Bronchus fibroblast of lung (primary cell): ENCODE measurements around the gene DIP2B. TPM values are rescaled to one million over a fixed set of nuclear protein-coding genes. Genes with fewer than 3 reads are reported as not detected.

ENCODE experiments used
- total RNA-seq: library from RNA; depleted of rRNA; stranded (reverse); fragments of >200 nt; gene quantifications from 2 replicates; pipeline ENCODE4 v1.2.3, GENCODE V29; 2015

DIP2B gene, protein sequence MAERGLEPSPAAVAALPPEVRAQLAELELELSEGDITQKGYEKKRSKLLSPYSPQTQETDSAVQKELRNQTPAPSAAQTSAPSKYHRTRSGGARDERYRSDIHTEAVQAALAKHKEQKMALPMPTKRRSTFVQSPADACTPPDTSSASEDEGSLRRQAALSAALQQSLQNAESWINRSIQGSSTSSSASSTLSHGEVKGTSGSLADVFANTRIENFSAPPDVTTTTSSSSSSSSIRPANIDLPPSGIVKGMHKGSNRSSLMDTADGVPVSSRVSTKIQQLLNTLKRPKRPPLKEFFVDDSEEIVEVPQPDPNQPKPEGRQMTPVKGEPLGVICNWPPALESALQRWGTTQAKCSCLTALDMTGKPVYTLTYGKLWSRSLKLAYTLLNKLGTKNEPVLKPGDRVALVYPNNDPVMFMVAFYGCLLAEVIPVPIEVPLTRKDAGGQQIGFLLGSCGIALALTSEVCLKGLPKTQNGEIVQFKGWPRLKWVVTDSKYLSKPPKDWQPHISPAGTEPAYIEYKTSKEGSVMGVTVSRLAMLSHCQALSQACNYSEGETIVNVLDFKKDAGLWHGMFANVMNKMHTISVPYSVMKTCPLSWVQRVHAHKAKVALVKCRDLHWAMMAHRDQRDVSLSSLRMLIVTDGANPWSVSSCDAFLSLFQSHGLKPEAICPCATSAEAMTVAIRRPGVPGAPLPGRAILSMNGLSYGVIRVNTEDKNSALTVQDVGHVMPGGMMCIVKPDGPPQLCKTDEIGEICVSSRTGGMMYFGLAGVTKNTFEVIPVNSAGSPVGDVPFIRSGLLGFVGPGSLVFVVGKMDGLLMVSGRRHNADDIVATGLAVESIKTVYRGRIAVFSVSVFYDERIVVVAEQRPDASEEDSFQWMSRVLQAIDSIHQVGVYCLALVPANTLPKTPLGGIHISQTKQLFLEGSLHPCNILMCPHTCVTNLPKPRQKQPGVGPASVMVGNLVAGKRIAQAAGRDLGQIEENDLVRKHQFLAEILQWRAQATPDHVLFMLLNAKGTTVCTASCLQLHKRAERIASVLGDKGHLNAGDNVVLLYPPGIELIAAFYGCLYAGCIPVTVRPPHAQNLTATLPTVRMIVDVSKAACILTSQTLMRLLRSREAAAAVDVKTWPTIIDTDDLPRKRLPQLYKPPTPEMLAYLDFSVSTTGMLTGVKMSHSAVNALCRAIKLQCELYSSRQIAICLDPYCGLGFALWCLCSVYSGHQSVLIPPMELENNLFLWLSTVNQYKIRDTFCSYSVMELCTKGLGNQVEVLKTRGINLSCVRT (N-terminal part only)
- total RNA-seq: 8.6 and 9.4 TPM in 2 replicates

DNA sequence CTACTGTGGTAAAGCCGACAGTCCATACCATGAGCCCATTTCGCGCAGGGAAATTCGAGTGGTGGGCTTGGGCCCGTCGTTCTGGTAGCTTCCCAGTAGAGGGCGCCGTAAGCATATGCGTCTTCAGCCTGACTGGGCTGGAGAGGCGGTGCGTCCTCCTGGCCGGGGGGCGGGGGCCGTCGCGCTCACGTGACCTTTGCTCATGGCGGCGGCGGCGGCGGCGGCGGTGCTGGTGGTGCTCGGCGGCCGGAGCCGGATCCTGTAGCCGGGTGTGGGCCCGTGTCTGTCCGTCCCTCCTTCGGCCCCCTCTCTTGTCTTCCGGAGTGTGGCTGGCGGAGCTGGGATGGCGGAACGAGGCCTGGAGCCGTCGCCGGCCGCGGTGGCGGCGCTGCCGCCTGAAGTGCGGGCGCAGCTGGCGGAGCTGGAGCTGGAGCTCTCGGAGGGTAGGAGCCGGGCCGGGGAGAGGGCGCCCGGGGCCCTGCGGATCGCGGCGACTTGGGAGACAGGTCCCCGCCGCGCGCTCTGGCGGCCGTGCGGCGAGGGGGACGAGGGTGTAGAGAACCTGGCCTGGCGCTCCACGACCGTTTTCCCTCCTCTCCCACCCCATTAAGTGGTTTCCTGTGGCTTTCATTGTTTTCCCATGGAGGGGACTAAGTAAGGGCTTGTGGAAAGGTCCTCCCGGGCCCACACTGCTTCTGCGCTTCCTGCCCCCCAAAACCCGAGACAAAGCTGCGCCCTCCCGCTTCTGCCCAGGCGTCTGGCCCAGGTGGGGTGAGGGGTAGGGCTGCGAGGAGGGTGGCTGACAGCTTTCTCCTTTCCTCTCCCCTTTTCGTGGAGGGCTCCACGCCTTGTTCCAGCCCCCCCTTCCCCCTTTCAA, at the start of gene DIP2B:
DIP2B (plus strand) TSS at position 188 of the 877 bp plus-strand sequence; CDS start at position 344, 156 bp downstream.

DNA sequence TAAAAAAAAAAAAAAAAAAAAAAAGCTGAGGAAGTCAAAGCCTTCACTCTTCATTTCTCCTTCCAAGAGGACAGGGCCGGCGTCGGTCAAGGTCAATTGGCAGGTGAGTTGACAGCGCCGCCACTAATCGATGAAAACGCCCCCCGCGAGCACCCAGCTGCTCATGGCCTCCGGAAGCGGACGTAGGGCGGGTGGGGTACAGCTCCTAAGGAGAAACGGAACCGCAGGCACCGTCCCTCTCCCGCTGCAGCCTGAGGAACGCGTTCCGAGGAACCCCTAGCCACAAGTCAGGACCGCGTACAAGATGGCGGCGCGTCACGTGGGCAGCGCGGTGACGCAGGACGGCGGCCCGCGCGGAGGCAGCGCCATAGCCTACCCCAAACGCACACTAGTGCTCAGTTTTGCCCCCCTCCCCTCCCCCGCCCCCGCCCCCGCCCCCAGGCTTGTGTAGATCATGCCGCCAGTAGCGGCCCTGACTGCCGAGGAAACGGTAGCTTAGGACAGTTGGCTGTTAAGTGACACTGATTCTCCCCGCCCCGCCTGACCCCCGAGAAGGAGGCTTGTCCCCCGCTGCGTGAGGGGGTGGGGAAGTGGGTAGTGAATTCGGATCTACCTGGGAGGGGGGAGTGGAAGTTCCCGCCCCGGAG, 259.0 kb downstream of the DIP2B start, which contains the start of gene ATF1:
ATF1 (plus strand) TSS at position 463 of the 647 bp plus-strand sequence. CDS start 16,045 bp downstream, outside the sequence.

Other genes with a start within 250 kb of the DIP2B start
- 47.4 and 57.7 TPM in 2 replicates for gene LIMA1, start 221.5 kb upstream of the DIP2B start, total RNA-seq
- not detected in 2 replicates for gene FAM186A, start 108.4 kb upstream of the DIP2B start, total RNA-seq
- gene LARP4, start 104.1 kb upstream of the DIP2B start, total RNA-seq: 13.5 and 14.6 TPM in 2 replicates